Peyer's patch (tissue), 4 donors: ENCODE data around the gene NOC2L.

Experiments used
- POLR2A ChIP-seq, 2 donors: fragments of 450-650 bp; IDR thresholded peaks; one replicate each; pipeline ENCODE4 v1.5.1; 2017; ENCODE audit warnings: antibody characterized with exemption in 2 of 2, mild to moderate bottlenecking in 2 of 2, moderate library complexity in 2 of 2
- TF ChIP-seq, protein P1 (sequence below), 6 experiments: fragments of 450-650 bp in 4 of 6; fragments of 200-600 bp in 2 of 6; sonication (generic) in 1 of 6; IDR thresholded peaks; one replicate each; pipeline ENCODE4 v1.5.1; 2017 to 2019; ENCODE audit warnings: antibody characterized with exemption in 6 of 6, mild to moderate bottlenecking in 3 of 6, moderate library complexity in 1 of 6

DNA sequence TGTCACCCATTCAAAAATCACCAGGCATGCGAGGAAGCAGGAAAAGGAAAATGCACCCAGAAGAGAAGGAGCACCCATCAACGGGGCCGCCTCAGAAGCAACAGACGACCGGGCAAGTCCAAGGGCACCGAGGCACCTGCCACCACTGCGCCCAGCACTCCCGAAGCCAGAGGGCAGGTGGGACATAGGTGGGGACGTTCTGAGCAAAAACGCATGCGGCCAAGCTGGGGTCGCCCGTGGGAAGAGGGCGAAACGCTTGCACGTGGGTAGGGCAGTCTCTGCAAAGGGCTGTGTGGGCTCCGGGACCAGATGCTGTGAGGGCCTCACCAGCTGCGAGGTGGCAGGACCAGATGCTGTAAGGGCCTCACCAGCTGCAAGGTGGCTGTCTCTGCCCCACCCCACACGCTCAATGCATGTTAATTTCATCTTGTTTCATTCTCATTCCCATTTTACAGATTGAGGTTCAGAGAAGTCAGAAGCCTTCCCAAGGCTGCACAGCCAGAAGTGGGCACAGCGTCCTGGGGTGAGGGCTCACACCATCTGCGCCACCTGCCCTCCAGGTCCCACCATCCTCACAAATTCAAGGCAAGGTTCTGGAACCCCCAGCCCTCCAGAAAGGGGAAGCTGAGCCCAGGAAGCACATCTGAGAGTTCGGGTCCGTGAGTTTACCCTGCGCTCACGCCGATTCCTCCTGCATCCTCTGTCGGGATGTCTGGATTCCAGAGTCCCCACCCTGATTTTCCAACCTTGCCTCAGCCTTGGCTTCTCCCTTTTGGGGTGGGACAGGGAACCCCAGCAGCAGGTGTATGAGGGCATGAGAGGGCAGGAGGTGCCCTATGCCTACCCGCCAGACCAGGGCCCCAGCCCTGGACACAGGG lies 43.5 kb downstream of the NOC2L start:
- TF ChIP-seq POLR2A (IDR thresholded peaks at IDR 0.05): no peak
- TF ChIP-seq, protein P1, sequence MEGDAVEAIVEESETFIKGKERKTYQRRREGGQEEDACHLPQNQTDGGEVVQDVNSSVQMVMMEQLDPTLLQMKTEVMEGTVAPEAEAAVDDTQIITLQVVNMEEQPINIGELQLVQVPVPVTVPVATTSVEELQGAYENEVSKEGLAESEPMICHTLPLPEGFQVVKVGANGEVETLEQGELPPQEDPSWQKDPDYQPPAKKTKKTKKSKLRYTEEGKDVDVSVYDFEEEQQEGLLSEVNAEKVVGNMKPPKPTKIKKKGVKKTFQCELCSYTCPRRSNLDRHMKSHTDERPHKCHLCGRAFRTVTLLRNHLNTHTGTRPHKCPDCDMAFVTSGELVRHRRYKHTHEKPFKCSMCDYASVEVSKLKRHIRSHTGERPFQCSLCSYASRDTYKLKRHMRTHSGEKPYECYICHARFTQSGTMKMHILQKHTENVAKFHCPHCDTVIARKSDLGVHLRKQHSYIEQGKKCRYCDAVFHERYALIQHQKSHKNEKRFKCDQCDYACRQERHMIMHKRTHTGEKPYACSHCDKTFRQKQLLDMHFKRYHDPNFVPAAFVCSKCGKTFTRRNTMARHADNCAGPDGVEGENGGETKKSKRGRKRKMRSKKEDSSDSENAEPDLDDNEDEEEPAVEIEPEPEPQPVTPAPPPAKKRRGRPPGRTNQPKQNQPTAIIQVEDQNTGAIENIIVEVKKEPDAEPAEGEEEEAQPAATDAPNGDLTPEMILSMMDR (IDR thresholded peaks at IDR 0.05): no peak
